GM19035 (cell line): ENCODE data around the gene CRYM.
"Not testable (repeated sequence)": the region's sequence is repeated elsewhere in the genome, so short reads cannot be mapped to it uniquely, and the experiment has no call there.

Source experiments
- ATAC-seq: cut with Tn5 transposase; IDR thresholded peaks from one replicate; pipeline ENCODE4 v1.9.1; 2021; ENCODE audit not compliant: unreplicated experiment

The CRYM gene

DNA sequence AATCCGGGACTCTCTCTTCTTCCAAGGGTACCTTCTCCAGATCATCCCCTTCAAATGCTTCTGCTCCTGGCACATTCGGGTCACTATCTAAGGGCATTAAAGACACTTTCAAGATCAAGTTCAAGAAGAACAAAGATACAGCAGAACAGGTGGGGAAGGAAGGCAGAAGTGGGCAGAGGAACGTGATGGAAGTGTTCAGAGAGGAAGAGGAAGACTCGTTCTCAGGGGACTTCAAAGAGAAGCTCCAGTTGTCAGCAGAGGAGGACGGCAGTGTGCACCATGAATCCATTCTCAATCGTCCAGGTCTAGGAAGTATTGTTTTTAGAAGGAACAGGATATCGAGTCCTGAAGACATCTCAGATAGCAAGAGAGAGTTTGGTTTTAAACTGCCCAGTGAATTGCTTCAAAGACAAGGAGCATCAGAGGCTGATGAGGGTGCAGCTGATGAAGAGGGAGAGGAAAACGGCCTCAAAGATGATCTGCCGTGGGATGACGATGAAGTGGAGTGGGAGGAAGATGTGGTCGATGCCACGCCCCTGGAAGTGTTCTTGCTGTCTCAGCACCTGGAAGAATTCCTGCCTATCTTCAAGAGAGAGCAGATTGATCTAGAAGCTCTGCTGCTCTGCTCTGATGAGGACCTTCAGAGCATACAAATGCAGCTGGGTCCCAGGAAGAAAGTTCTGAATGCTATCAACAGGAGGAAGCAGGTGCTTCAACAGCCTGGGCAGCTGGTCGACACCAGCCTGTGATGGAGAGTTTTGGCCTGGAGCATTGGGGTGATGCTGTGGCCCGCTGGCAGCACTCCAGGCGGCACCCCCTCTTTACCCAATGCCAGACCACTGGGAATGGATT, 27.8 kb downstream of the CRYM start:
- no peak for ATAC-seq

DNA sequence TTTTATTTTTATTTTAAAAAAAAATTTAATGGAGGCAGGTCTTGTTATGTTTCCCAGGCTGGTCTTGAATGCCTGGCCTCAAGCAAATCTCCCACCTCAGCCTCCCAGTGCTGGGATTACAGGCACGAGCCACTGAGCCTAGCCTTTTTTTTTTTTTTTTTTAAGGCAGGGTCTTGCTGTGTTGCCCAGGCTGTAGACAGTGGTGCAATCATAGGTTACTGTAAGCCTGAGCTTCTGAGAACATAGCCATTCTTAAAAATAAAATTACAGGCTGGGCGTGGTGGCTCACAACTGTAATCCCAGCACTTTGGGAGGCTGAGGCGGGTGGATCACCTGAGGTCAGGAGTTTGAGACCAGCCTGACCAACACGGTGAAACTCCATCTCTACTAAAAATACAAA, 29.9 kb downstream of the CRYM start:
- ATAC-seq: not testable (repeated sequence)

DNA sequence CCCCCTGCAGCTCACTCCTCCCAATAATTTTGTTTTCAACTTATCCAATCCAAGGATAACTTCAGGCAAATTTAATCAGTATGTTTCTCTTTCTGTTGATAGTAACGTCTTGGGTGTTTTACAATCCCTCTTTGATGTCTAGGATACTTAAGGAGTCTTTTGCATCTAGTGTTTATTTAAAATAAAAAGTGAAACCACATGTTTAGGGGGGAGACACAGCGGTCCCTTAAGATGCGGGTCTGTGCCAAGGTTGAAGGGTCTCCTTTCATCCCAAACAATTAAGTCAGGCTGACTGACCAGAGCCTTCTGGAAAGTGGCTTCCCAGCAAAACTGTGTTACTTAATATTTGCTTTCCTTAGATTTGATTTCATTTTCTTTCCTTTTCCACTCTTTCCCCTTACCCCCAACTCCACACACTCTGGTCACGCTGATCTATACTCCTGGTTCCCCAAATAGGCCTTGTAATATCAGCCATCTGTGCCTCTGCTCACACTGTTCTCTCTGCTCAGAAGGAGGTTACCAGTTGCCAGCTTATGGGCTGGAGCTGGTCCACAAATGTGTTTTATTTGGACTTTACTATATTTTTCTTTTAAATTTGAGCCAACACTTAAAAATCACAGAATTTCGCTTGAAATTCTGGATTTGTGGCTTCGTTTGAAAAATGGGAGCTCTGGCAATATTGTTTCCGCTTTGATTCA, 33.4 kb downstream of the CRYM start:
- ATAC-seq: no peak

GRCh38 chr16:21242756-21243155, 35.3 kb downstream of the CRYM start:
- no peak for ATAC-seq

GRCh38 chr16:21239646-21240045, 38.4 kb downstream of the CRYM start:
- ATAC-seq: no peak

GRCh38 chr16:21236831-21237230, 41.3 kb downstream of the CRYM start:
- ATAC-seq: no peak

DNA sequence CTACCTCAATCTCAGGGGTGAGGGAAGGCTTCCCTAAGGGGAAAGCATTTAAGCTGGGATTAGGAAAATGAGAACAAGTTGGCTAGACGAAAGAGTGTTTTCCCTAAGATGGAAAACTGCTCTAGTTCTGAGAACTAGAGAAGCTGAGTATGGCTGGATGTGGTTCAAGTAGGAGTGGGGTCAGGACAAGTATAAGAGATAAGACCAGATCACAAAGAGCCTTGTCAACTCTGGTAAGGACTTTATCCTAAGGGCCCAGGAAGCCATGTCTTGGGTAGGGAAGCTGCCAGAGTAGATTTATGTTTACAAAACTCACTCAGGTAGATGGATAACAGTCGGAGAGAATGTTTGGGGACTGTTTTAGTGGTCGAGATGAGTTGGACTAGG, 42.9 kb downstream of the CRYM start:
- no peak for ATAC-seq

DNA sequence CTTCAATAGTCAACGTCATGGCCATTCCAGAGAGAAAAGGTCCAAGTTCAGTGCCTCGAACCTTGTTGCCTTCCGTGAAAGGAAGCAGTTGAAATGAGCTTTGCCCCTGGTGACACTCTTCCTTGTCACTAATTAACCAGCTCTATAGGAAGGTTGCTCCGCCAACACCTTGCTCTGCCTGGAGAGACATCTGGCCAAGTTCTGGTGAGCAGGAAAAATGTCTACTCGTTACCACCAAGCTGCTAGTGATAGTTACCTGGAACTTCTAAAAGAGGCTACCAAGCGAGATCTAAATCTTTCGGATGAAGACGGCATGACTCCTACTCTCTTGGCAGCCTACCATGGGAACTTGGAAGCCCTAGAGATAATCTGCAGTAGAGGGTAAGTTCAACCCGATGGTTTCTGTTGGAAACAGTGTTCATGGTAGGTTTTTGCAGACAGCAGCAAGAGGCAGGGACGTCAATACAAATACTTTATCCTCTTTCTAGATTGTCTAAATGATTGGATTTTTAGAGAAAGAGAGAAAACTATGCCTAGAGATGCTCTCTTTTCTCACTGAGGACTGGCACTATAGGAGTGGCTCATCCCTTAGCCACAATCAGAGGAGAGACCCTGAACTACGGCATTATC, 44.5 kb downstream of the CRYM start, which contains the start of gene ANKS4B:
Gene ANKS4B (plus strand): TSS at position 179 of the 630 bp plus-strand sequence. CDS start 39 bp downstream, at position 218.
- ATAC-seq: no peak

GRCh38 chr16:21233045-21233520, 45.0 kb downstream of the CRYM start:
- ATAC-seq: no peak

DNA sequence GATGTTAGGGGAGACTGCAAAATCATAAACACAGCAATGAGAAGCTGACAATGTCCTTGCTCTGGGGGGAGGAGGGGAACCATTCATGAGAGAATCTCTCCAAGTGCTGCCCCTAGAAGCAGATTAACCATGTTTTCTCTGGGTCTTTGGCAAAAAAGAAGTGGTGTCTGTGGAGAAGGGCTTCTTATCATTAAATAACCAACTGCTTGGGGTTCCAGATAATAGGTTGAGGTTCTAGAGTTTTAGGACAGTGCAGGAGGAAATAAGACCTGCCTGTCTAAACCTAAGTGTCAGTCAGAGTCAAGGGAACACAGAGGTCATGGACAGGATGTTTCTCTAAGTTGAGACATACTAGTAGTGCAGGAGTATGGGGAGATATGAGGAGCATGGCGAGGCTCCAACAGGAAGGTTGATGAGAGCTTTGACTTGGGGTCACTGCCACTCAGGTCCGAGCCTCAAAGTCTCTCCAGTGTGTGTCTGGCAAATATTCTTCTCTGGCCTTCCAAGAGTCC, 49.7 kb downstream of the CRYM start:
- ATAC-seq: no peak

- ATAC-seq: no peak
Measured at GRCh38 chr16:21227866-21228265, 50.2 kb downstream of the CRYM start.

GRCh38 chr16:21226749-21227148, 51.3 kb downstream of the CRYM start:
- ATAC-seq: no peak

DNA sequence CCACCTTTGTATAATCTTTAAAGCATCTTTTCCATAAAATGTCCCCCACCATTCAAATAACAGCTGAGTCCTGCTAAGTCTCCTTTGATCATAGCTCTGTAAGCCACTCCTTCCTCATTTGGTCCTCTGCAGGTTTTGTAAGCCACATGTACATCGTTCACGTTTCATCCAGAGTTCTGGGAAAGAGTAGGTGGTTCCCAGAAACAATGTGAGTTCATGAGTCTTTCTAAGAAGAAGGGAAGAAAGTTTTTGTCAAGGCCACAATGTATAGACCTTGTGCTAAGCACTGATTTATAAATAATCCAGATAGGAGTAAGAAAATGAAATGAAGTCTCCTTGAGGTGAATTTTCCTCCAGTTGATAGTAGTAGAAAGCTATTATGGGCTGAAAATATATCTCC, 53.3 kb downstream of the CRYM start:
- ATAC-seq: no peak

DNA sequence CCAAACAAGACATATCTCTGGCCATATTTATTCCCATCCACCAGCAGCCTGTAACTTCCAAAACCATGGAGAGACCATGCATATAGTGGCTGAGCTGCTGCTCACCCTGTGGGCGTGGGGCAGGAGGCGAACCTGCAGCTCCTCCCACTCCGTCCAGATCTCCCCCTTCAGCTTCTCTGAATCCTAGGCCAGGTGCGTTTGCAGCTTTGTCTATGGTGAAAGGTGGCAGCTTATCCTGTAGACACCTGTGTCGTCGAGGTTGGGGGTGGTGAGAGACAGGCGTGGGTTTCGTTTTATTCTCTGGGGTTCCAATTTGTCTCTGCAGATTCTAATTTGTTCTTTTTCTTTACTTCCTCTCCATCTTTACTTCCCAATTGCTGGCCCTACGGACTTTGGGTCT, 54.3 kb downstream of the CRYM start:
- ATAC-seq: no peak

DNA sequence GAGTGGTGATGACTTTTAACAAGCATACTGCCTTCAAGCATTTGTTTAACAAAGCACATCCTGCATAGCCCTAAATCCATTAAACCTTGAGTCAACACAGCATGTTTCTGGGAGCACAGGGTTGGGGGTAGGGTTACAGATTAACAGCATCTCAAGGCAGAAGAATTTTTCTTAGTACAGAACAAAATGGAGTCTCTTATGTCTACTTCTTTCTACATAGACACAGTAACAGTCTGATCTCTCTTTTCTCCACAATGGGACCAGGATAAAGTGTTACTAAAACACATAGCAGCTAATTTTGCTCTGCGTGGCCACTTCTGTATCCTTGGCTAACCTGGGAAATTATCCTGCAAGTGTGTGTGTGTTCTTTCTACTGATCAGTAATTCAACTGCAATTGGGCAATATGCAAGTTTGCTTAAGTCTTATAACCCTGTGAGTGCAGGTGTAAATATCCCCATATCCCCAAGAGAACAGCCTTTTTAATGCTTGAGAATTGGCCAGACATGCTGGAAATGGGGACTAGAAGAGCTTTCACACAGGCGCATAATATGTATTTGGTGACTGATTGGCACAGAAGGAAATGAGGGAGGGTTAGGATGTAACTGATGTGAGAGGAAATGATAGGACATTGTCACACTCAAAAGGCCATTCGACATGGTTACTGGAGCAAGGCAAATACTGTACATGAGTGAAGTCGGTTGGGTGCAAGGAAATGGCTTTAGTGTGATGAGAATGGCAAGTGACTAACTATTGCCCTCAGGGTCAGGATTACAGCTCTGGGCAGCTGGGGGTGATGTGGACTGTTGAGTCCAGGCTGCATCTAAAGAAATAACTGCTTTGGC, 55.4 kb downstream of the CRYM start:
- ATAC-seq: no peak

DNA sequence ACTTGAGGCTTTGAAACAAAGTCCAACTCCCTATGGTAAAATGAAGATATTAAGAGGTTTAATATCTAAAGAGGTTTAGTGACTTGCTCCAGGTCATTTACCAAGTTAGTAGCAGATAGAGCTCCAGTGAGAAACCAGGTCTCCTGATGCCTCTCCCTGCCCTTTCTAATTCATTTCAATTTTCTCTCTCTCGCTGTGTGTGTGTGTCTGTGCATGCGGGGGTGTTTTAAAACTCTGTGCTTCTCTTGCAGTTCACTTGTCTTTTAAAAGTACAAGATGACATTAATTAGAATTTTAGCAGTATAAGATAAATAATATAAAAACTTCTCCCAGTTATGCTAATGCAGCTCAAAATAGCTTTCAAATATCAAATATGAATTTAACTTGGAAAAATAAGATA, 58.5 kb downstream of the CRYM start:
- ATAC-seq: no peak

- no peak for ATAC-seq
Measured at GRCh38 chr16:21218153-21218552, 59.9 kb downstream of the CRYM start.

- ATAC-seq: no peak
Measured at GRCh38 chr16:21217121-21217520, 61.0 kb downstream of the CRYM start.

DNA sequence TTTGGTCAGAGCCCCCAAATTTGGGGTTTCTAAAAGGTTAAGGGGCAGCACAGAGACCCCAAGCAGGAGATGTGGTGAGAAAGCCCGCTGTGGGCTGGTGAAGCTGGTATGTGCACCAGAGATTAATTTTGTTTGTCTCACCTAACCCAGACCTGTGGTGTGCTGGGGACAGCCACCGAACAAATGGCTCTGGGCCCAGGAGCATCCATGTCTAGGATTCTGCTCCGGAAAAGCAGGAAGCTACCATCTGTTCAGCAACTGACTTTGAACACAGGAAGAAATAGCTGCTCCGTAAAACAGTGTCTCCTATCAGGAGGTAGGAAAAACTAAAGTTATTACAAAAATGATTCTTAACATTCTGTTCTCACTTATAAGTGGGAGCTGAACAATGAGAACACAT, 64.0 kb downstream of the CRYM start:
- no peak for ATAC-seq

DNA sequence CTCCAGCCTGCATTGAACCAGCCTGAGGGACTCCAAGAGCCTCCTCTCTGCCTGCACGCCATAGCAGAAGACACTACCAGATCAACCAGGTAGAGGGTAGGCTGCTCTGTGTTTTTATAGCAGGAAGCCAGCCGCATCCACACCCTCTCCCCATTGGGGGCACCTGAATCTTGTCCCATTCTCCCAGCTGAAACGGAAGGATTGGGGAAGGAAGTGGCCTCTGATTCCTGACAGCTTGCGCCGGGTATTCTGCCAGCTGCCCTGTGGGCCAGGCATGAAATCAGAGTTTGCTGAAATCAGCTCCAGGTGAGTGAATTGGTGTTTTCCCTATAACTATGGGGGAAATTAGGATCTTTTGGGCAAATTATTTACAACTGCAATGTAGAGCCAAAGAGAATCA, 66.6 kb downstream of the CRYM start, which contains the start of gene ZP2:
Gene ZP2 (minus strand): TSS at position 89 of the 400 bp plus-strand sequence. CDS start 27 bp downstream, at position 62.
- no peak for ATAC-seq
